GM12865 (cell line): Measurements from ENCODE around the gene GLTP.

Experiments used
- DNase-seq: peaks from one replicate; pipeline ENCODE4 v3.0.0; 2010; ENCODE audit warnings: low read depth
- H3K4me3 ChIP-seq: 2 replicates; pipeline ENCODE4 v1.5.1; 2011; ENCODE audit warnings: mild to moderate bottlenecking, low read depth, low read length, control low read depth
- TF ChIP-seq, protein P1 (sequence below): IDR thresholded peaks from 2 replicates; pipeline ENCODE4 v1.5.1; 2011; ENCODE audit warnings: low read length, control low read depth, low read depth, inconsistent platforms; ENCODE audit not compliant: insufficient read depth; ENCODE audit errors: missing control alignments

Gene GLTP

DNA sequence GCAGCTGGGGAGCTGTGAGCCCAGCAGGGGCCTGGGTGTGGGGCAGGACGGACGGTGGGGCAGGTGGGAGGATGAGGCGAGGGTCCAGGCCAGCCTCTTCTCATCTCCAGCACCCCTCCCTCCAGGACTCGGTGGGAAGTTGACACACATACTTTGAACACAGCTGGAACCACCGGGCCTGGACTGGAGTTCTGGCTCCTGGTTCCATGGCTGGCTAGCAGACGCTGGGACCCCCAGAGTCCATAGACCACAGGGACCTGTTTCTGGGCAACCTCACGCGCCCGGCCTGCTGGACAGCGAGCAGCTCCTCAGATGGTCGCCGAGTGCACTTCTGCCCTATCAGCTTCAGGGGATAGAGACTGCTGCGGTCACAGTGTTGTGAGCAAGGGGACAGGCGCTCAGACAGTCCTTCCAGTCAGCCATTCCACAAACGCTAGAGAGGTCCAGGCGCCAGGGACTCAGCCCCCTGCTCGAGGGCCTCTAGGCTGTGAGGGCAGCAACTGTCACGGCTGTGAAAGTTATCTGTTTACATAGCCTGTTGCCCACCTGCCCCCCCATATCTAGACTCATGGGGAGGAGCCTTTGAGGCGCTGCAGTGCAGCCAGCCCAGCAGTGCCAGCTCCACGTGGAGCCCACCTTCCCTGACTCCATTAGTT lies 45.0 kb upstream of the GLTP start:
- DNase-seq = no peak
- no peak overlapping the region for H3K4me3 ChIP-seq
- TF ChIP-seq, protein P1, sequence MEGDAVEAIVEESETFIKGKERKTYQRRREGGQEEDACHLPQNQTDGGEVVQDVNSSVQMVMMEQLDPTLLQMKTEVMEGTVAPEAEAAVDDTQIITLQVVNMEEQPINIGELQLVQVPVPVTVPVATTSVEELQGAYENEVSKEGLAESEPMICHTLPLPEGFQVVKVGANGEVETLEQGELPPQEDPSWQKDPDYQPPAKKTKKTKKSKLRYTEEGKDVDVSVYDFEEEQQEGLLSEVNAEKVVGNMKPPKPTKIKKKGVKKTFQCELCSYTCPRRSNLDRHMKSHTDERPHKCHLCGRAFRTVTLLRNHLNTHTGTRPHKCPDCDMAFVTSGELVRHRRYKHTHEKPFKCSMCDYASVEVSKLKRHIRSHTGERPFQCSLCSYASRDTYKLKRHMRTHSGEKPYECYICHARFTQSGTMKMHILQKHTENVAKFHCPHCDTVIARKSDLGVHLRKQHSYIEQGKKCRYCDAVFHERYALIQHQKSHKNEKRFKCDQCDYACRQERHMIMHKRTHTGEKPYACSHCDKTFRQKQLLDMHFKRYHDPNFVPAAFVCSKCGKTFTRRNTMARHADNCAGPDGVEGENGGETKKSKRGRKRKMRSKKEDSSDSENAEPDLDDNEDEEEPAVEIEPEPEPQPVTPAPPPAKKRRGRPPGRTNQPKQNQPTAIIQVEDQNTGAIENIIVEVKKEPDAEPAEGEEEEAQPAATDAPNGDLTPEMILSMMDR = no peak

DNA sequence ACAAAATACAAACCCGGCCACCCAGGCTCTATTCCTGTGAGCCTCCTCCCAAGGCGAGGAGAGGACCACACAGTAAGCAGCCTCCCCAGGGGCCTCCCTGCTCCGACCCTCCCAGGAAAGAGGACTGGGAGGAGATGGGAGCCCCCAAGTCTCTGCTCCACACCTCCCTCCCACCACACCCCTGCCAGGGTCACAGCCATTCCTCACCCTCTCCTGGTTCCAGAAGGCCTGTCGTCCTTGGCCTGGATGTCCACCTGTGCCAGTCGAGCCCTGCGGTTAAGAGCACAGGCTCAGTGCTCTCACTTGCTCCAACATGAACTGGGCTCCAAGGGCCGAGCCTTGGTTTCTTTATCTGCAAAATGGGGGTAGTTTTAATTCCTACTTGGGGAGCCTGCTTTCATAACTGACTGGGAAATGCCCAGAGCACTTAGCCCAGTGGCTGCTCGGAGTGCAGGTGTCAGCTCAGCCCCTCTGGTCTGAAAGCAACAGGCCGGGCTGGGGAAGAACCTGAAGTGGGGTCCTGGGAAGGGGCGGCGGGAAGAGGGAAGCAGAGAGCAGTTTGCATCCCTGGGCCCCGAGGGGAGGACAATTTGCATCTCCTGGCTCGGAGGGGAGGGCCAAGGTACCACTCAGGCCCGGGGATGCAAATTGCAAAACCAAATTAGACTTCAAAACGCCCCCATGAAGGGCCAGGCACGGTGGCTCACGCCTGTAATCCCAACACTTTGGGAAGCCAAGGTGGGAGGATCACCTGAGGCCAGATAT lies 43.3 kb upstream of the GLTP start:
- no peak for DNase-seq
- TF ChIP-seq, protein P1 = no peak
- H3K4me3 ChIP-seq = no peak overlapping the region

DNA sequence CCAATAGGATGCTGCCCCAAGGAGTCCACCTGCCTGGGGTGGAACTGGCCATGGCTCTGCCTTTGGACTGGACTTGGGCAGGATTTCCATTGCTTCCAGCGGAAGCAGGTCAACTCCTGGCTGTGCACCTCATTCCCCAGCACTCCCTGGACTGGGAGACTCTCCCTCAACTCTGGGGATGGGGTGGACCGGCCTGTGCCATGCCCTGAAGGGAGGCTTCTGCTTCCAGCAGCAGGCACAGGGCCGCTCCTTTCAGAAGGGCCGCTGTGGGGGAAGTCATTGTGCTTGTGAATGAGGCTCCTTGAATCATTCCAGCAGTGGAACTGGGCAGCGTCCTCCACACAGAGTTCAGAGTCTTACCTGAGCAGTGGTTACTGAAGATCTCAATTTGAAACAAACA lies 42.7 kb upstream of the GLTP start:
- H3K4me3 ChIP-seq = no peak overlapping the region
- DNase-seq = no peak
- TF ChIP-seq, protein P1 = no peak

DNA sequence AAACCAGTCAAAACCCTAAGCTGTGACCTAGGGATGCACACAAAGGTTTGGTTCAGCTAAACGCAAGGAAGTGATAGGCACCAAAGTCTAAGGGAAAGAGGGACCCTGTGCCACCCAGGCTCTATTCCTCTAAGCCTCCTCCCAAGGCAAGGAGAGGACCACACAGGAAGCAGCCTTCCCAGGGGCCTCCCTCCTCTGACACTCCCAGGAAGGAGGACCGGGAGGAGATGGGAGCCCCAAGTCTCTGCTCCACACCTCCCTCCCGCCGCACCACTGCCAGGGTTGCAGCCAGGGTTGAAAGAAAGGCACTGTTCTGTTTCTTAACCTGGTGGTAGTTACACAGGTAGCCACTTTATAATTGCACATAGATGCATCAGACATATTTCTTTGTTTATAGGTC lies 41.6 kb upstream of the GLTP start:
- TF ChIP-seq, protein P1 = no peak
- H3K4me3 ChIP-seq = no peak overlapping the region
- no peak for DNase-seq

DNA sequence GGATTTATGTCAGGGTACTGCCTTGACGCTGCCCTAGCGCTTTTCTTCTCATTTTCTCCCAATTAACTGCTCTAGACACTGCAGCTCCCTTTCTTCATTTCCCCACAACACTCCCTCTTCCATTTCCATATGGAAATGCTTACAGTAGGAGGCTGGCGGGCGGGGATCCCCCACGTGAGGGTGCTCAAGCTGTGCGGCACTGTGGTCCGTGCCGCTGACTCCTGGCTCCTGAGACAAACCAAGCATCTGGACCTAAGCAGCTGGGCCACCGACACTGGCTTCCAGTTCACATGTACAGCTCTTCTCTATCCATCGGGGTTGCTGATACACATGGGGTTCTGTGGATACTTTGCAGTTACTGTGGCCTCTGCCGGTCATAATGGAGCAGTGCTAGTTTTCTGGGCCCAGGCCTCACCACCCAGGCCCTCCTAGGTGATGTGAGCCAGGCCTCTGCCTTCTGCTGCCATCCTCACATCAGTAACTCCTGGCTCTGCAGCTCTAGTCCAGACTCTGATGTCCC lies 40.0 kb upstream of the GLTP start:
- TF ChIP-seq, protein P1 = no peak
- no peak overlapping the region for H3K4me3 ChIP-seq
- DNase-seq = no peak

DNA sequence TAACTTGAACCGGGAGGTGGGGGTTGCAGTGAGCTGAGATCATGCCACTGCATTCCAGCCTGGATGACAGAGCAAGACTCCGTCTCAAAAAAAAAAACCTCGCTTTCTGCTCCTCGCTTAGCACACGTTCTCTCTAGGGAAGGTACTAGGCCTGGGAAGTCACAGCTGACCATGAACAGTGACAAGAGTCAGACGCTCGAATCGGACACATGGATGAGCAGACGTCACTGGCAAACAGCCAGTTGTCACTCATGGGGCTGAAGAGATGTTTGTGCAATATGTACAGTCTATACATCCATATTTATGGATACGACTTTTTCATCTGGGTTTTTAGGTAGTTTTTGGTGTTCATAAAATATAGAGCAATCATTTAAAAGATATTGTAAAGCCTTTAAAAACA lies 39.1 kb upstream of the GLTP start:
- DNase-seq = no peak
- TF ChIP-seq, protein P1 = no peak

More for the DNA sequence above, 39.1 kb upstream of the GLTP start:
- H3K4me3 ChIP-seq = no peak overlapping the region
